ENCODE data around the gene MTPN. TPM values are rescaled to one million over a fixed set of nuclear protein-coding genes. Genes with fewer than 3 reads are reported as not detected.

Gene MTPN
- total RNA-seq (ENCODE audit: insufficient read depth, low replicate concordance): 87.2 TPM

GRCh38 chr7:135977007-135977741, at the start of gene MTPN:
Gene MTPN, minus strand, starts transcription at chr7:135977359. Its CDS starts 259 bp downstream, at chr7:135977100.
- DNase-seq (ENCODE audit: low spot score): peak; percentile 99

- DNase-seq (ENCODE audit: low spot score): no peak
Observed at GRCh38 chr7:136026209-136026608, 49.0 kb upstream of the MTPN start.

GRCh38 chr7:136023134-136023869, 46.1 kb upstream of the MTPN start:
- DNase-seq (ENCODE audit: low spot score): no peak

DNA sequence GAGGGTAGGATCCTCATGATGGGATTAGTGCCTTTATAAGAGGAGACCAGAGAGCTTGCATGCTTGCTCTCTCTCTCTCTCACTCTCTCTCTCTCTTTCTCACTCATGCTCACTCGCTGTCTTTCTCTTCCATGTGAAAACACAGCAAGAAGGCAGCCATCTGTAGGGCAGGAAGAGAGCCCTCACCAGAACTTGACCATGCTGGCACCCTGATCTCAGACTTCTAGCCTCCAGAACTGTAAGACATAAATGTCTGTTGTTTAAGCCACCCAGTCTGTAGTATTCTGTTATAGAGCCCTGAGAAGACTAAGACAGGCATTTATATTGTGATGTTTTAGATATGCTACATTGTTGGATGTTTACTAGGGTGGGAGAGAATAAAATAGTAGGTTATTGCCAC, 43.4 kb upstream of the MTPN start:
- no peak for DNase-seq (ENCODE audit: low spot score)

GRCh38 chr7:136018104-136018503, 40.9 kb upstream of the MTPN start:
- no peak for DNase-seq (ENCODE audit: low spot score)

DNA sequence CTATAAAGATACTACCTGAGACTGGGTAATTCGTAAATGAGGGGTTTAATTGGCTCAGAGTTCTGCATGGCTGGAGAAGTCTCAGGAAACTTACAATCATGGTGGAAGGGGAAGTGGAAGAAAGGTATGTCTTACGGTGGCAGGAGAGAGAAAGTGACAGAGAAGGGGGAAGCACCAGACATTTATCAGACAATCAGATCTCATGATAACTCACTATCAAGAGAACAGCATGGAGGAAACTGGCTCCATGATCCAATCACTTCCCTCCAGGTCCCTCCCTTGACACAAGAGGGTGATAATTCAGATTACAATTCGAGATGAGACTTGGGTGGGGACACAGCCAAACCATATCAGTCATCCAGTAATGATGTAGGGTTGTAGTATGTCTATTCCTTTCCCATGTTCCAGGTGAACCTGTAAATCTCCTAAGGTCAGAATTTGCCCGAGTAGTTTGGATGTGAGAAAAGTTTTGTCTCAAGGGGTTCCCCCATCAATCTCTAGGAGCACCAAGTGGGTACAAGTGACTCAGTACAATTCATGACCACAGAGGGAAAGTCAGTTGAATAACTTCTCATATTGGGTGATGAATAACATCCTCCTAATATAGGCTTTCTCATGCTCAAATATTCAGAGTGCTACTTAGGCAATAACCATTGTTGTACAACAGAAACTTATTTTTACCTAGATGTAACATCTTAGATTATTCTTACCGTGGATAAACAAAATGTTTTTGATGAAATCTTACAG, 39.7 kb upstream of the MTPN start:
- DNase-seq (ENCODE audit: low spot score): no peak

GRCh38 chr7:136015638-136016037, 38.5 kb upstream of the MTPN start:
- DNase-seq (ENCODE audit: low spot score): no peak

DNA sequence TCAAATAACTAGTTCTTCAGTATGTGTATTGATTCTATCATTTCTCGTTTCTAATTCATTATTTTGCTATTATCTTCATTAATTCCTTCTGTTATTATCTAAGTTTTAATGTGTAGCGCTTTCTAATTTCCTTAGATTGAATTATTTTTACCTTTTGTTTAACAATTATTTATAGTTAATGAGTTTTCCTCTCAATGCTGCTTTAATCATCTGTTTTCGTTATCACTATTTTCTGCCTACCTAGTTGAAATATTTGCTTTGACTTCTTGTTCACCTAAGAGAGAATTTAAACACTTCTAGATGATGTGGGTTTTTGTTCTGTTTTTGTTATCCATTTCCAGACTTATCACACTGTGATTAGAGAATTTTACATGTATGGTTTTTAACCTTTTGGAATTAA, 37.5 kb upstream of the MTPN start:
- no peak for DNase-seq (ENCODE audit: low spot score)

DNA sequence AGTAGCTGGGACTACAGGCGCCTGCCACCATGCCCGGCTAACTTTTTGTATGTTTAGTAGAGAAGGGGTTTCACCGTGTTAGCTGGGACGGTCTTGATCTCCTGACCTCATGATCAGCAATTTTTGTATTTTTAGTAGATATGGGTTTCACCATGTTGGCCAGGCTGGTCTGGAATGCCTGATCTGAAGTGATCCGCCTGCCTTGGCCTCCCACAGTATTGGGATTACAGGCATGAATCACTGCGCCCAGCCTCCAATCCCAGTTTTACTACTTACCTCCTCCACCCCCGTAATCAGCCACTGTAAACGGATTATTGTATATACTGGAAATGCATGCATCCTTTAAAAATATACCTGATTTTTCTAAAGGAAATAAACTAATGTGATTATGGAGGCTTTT, 35.1 kb upstream of the MTPN start:
- no peak for DNase-seq (ENCODE audit: low spot score)

- DNase-seq (ENCODE audit: low spot score): peak; percentile 70
Observed at GRCh38 chr7:136009488-136010079, 32.4 kb upstream of the MTPN start.

DNA sequence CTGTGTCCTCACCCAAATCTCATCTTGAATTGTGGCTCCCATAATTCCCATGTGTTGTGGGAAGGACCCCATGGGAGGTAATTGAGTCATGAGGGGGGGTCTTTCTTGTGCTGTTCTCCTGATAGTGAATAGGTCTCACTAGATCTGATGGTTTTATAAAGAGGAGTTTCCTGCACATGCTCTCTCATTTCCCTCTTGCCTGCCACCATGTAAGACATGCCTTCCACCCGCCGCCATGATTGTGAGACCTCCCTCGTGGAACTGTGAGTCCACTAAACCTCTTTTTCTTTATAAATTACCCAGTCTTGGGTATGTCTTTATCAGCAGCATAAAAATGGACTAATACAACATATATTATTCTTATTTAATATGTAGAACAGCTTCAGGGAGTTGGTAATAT, 29.0 kb upstream of the MTPN start:
- no peak for DNase-seq (ENCODE audit: low spot score)

GRCh38 chr7:136004083-136004482, 26.9 kb upstream of the MTPN start:
- no peak for DNase-seq (ENCODE audit: low spot score)

- no peak for DNase-seq (ENCODE audit: low spot score)
Observed at GRCh38 chr7:136002802-136003201, 25.6 kb upstream of the MTPN start.

DNA sequence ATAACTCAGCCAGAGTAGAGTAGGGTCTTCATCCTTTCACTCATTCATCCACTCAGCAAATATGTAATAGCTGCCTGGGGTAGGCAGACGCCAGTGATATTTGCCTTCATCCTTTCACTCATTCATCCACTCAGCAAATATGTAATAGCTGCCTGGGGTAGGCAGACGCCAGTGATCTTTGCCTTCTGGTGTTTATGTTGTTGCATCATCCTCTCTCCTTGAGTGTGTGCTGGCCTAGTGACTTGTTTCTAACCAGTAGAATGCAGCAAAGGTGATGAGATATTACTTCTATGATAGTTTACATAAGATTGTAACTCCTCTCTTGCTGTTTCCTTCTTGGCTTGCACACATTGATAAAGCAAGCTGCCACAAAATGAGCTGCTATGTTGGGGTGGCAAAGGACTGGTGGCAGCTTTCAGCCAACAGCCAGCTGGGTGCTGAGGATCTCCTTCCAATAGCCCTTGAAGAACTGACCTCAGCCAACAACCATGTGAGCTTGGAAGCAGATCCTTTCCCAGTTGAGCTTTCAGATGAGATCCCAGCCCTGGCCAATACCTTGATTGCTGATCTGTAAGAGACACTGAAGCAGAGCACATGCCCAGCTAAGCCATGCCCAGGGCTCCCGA, 23.2 kb upstream of the MTPN start:
- no peak for DNase-seq (ENCODE audit: low spot score)

GRCh38 chr7:135998081-135998480, 20.9 kb upstream of the MTPN start:
- DNase-seq (ENCODE audit: low spot score): no peak

DNA sequence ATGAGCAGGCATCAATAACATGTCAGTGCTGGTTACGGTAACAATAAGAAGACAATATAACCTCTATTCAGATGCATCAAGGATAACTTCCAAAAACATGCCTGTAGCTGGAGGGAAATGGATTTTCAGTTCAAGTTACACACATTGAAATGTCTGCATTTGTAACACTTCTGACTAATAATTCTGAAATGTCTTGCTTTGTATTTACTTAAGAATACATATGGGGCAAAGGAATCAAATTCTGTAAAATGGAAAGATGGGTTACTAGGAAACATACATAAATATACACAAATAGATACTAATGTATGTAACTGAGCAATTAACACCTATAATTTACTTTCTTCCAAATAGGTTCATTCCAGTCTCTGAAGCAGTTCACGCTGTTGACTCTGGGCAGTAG, 18.6 kb upstream of the MTPN start:
- DNase-seq (ENCODE audit: low spot score): no peak

GRCh38 chr7:135994466-135995205, 17.5 kb upstream of the MTPN start:
- DNase-seq (ENCODE audit: low spot score): peak; percentile 42

DNA sequence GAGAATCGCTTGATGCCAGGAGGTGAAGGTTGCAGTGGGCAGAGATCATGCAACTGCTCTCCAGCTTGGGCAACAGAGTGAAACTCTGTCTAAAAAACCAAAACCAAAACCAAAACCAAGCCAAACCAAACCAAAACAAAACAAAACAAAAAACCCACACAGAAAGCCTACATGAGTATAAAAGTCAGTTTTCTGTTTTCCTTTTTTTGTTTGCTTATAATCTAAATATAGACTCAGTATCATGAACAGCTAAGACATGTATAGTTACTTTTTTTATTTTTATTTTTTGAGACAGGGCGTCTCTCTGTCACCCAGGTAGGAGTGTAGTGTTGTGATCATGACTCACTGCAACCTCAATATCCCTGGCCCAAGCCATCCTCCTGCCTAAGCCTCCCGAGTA, 16.8 kb upstream of the MTPN start:
- no peak for DNase-seq (ENCODE audit: low spot score)

GRCh38 chr7:135991906-135992305, 14.7 kb upstream of the MTPN start:
- no peak for DNase-seq (ENCODE audit: low spot score)

DNA sequence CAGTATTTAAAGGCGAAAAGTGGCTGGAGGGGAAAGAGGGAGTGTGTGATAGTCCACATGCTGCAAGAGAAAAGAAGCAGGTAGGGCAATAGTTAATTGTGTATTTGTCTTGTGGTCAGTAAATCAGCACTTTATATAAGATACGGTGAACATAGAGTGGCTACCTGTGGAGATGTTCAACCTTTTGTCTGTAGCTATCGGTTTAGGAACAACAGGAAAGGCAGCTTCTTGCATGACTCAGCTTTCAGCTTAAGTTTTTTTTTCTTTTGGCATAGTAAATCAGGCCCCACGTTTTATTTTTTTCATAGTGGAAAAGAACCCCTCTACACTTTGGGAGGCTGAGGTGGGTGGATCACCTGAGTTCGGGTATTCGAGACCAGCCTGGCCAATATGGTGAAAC, 14.2 kb upstream of the MTPN start:
- no peak for DNase-seq (ENCODE audit: low spot score)

GRCh38 chr7:135990258-135990657, 13.1 kb upstream of the MTPN start:
- DNase-seq (ENCODE audit: low spot score): no peak

Data from umbilical cord (tissue), 2 donors.